22Rv1 (cell line): ENCODE measurements around the gene MAST2.

Experiments
- ZFX ChIP-seq: fragments of 450-650 bp; IDR thresholded peaks from 2 replicates; pipeline ENCODE4 v1.6.1; 2017; ENCODE audit warnings: antibody characterized with exemption, borderline replicate concordance
- TF ChIP-seq, protein P1 (sequence below): fragments of 450-650 bp; IDR thresholded peaks from 2 replicates; pipeline ENCODE4 v1.5.1; 2017; ENCODE audit warnings: mild to moderate bottlenecking

DNA sequence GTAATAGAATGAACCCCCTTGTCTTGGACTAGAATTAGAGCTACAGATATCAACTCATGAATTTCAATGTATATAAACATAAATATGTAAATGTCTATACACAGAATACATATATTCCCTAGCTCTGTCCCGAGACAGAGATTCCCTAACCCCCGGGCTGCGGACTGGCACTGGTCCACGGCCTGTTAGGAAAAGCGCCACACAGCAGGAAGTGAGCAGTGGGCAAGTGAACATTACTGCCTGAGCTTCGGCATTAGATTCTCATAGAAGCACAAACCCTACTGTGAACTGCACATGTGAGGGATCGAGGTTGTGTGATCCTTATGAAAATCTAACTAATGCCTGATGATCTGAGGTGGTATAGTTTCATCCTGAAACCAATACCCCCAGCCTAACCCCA lies 277.8 kb downstream of the MAST2 start:
- TF ChIP-seq, protein P1, sequence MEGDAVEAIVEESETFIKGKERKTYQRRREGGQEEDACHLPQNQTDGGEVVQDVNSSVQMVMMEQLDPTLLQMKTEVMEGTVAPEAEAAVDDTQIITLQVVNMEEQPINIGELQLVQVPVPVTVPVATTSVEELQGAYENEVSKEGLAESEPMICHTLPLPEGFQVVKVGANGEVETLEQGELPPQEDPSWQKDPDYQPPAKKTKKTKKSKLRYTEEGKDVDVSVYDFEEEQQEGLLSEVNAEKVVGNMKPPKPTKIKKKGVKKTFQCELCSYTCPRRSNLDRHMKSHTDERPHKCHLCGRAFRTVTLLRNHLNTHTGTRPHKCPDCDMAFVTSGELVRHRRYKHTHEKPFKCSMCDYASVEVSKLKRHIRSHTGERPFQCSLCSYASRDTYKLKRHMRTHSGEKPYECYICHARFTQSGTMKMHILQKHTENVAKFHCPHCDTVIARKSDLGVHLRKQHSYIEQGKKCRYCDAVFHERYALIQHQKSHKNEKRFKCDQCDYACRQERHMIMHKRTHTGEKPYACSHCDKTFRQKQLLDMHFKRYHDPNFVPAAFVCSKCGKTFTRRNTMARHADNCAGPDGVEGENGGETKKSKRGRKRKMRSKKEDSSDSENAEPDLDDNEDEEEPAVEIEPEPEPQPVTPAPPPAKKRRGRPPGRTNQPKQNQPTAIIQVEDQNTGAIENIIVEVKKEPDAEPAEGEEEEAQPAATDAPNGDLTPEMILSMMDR = no peak
- no peak for TF ChIP-seq ZFX
